ENCODE measurements around the gene EXTL1.

- no peak for TF ChIP-seq CTCF (conservative IDR thresholded peaks at IDR 0.05)
- TF ChIP-seq ZFX (IDR thresholded peaks at IDR 0.05): no peak
Observed at GRCh38 chr1:26066160-26066559, 44.6 kb downstream of the EXTL1 start.
